ENCODE measurements around the gene ZSCAN23. TPM values are rescaled to one million over a fixed set of nuclear protein-coding genes. Genes with fewer than 3 reads are reported as not detected.

Gene ZSCAN23
- total RNA-seq, 1 experiment from 2014 or later = 2.9 TPM

- TF ChIP-seq, protein P1, sequence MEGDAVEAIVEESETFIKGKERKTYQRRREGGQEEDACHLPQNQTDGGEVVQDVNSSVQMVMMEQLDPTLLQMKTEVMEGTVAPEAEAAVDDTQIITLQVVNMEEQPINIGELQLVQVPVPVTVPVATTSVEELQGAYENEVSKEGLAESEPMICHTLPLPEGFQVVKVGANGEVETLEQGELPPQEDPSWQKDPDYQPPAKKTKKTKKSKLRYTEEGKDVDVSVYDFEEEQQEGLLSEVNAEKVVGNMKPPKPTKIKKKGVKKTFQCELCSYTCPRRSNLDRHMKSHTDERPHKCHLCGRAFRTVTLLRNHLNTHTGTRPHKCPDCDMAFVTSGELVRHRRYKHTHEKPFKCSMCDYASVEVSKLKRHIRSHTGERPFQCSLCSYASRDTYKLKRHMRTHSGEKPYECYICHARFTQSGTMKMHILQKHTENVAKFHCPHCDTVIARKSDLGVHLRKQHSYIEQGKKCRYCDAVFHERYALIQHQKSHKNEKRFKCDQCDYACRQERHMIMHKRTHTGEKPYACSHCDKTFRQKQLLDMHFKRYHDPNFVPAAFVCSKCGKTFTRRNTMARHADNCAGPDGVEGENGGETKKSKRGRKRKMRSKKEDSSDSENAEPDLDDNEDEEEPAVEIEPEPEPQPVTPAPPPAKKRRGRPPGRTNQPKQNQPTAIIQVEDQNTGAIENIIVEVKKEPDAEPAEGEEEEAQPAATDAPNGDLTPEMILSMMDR (conservative IDR thresholded peaks at IDR 0.05) = no peak
- H3K23me2 ChIP-seq (ENCODE audit: insufficient read length, low read depth, low read length, poor library complexity, severe bottlenecking) = no peaks in the 10 kb centered on the region
- no peak overlapping the region for H2BK12ac ChIP-seq (ENCODE audit: insufficient read length, low read depth, low read length)
- H3K14ac ChIP-seq (ENCODE audit: insufficient read depth, low read length) = no peak overlapping the region
- H4K20me1 ChIP-seq (ENCODE audit: control insufficient read depth, insufficient read depth, insufficient read length) = no peaks in the 10 kb centered on the region
- no peak overlapping the region for H4K5ac ChIP-seq (ENCODE audit: insufficient read length, low read depth, low read length)
- H3K56ac ChIP-seq (ENCODE audit: insufficient read length, low read depth, low read length) = no peak overlapping the region
- Mint-ChIP-seq H3K4me3 (no peak overlapping the region), H3K9me3 (peaks cover 5 to 8% of the 10 kb centered on the region in 2 experiments; a peak in 3 of 5 replicates), H3K27me3 (ENCODE audit: low read depth) (no peaks in the 10 kb centered on the region), H3K27ac (no peak overlapping the region), H3K36me3 (ENCODE audit: insufficient read depth in 1 of 3, low read depth in 3 of 3) (peaks cover 18 to 29% (median 20%) of the 10 kb centered on the region in 3 experiments), H3K4me1 (no peaks in the 10 kb centered on the region)
- no peaks in the 10 kb centered on the region for H3K4me1 ChIP-seq (ENCODE audit: insufficient read depth, low read length)
- no peak overlapping the region for H3K23ac ChIP-seq (ENCODE audit: insufficient read length, low read depth, low read length)
- H2AK5ac ChIP-seq (ENCODE audit: insufficient read length, low read length) = no peak overlapping the region
- no peak overlapping the region for H2BK20ac ChIP-seq (ENCODE audit: low read depth, low read length, poor library complexity, severe bottlenecking)
- no peak overlapping the region for H2AFZ ChIP-seq (ENCODE audit: low read length)
- H3K27ac ChIP-seq (ENCODE audit: insufficient read length, low read depth, low read length) = no peak overlapping the region
- no peaks in the 10 kb centered on the region for H3K27me3 ChIP-seq (ENCODE audit: insufficient read depth, low read length)
- H3K79me1 ChIP-seq (ENCODE audit: insufficient read depth, low read depth, low read length, poor library complexity, severe bottlenecking) = peaks cover 2% of the 10 kb centered on the region
- H3K79me2 ChIP-seq (ENCODE audit: insufficient read depth, low read length) = no peaks in the 10 kb centered on the region
- H4K8ac ChIP-seq (replicated peaks; ENCODE audit: insufficient read length, low read depth, low read length) = no peak overlapping the region
- no peak overlapping the region for H2BK5ac ChIP-seq (ENCODE audit: insufficient read length, low read length)
- H3K4me2 ChIP-seq (ENCODE audit: insufficient read depth, insufficient read length, low read length) = no peak overlapping the region
- H3K9ac ChIP-seq (ENCODE audit: extremely low read depth, insufficient read length, low read length) = no peak overlapping the region
- H3K9me3 ChIP-seq (ENCODE audit: control insufficient read depth, low read depth, low read length) = no peaks in the 10 kb centered on the region
- no peak overlapping the region for H4K91ac ChIP-seq (ENCODE audit: insufficient read length, low read depth, low read length)
- no peak overlapping the region for H2BK15ac ChIP-seq (ENCODE audit: low read depth, low read length)
- H3T11ph ChIP-seq (ENCODE audit: low read length) = no peak overlapping the region
- no peak overlapping the region for H2BK120ac ChIP-seq (ENCODE audit: low read depth, low read length, poor library complexity, severe bottlenecking)
- H3K4ac ChIP-seq (ENCODE audit: low read depth, low read length) = no peak overlapping the region
- no peak for DNase-seq
- no peak overlapping the region for H3K18ac ChIP-seq (ENCODE audit: insufficient read length, low read depth, low read length)
Measured at GRCh38 chr6:28424163-28424562, 19.1 kb downstream of the ZSCAN23 start.

Measured in H9 (cell line).